Psoas muscle (tissue), 8 donors: ENCODE results near the gene MAGEB17. TPM values are rescaled to one million over a fixed set of nuclear protein-coding genes. Genes with fewer than 3 reads are reported as not detected.

Experiments used
- ATAC-seq, 4 donors: fragments of 200-7000 bp; cut with Tn5 transposase; one replicate each; pipeline ENCODE4 v1.9.1; 2020; ENCODE audit warnings: moderate library complexity in 3 of 4, mild to moderate bottlenecking in 2 of 4
- DNase-seq, 2 donors: peaks; one replicate each; pipeline ENCODE4 v3.0.0-alpha.2; 2020
- H3K27ac ChIP-seq: fragments of 200-600 bp; one replicate; pipeline ENCODE4 v1.8.0; 2022
- H3K27me3 ChIP-seq, 3 donors: fragments of 200-600 bp in 1 of 3; one replicate each; pipeline versions ENCODE4 v1.6.1 to v1.8.0; 2013 to 2022; ENCODE audit warnings: low read length in 2 of 3, mild to moderate bottlenecking in 2 of 3, moderate library complexity in 1 of 3; ENCODE audit not compliant: insufficient read depth in 3 of 3
- H3K36me3 ChIP-seq, 2 donors: fragments of 200-600 bp in 1 of 2; one replicate each; pipeline versions ENCODE4 v1.6.1 to v1.8.0; 2013 to 2022; ENCODE audit warnings: low read depth in 1 of 2, mild to moderate bottlenecking in 1 of 2, moderate library complexity in 1 of 2; ENCODE audit not compliant: insufficient read depth in 1 of 2
- H3K4me1 ChIP-seq: fragments of 200-600 bp; one replicate; pipeline ENCODE4 v1.8.0; 2022
- H3K4me3 ChIP-seq: fragments of 200-600 bp; one replicate; pipeline ENCODE4 v1.8.0; 2022; ENCODE audit warnings: mild to moderate bottlenecking
- H3K9me3 ChIP-seq: fragments of 200-600 bp; one replicate; pipeline ENCODE4 v1.8.0; 2022
- WGBS, 3 donors: extraction: QIAGEN DNeasy Blood & Tissue Kit; methylation state at CpG; one replicate each; pipeline versions ENCODE4 v1.1.6 to v1.1.7; 2013; 5-methylcytosine and 5-hydroxymethylcytosine counted together
- intact Hi-C, 2 donors: fragments of 100-400 bp; cut with DNase I; formaldehyde crosslinking; loops; one replicate each; pipeline versions ENCODE4 v1.11.0 to v1.14.2; 2022
- polyA plus RNA-seq, 3 donors: library from polyadenylated mRNA; stranded (reverse); fragments of 200-250 nt; gene quantifications; one replicate each; pipeline ENCODE4 v1.2.3, GENCODE V29; 2013
- total RNA-seq, 4 donors: library from RNA; stranded (reverse); fragmentation: NEBNext Ultra II Directional in 2 of 4; extraction: Animal tissue kit (Norgen Biotek cat#: 25700) in 2 of 4; gene quantifications; one replicate each; pipeline versions ENCODE4 v1.2.1 to v1.2.4, GENCODE V29; 2021 to 2023
- TF ChIP-seq, protein P1 (sequence below): fragments of 200-600 bp; IDR thresholded peaks from one replicate; pipeline ENCODE4 v1.8.0; 2022; ENCODE audit warnings: antibody characterized with exemption
- donor health status: healthy with polysubstance abuse.
- donor health status: DM: no; HTN: no; CAD: no; lungs with moderate emphysema.
- donor health status: Bipolar disorder and iron deficiency.
- donor health status: healthy.
- donor health status: DM: yes; HTN: yes; CAD: no.
- donor health status: DM: no; HTN: no; CAD: no.
- donor health status: DM: no; HTN: no; CAD: no.
- donor health status: DM: yes; HTN: yes; CAD: no.

The MAGEB17 gene
- total and polyA plus RNA-seq, 7 donors = 0.08 to 0.26 (median 0.15) TPM; not detected in 3

DNA sequence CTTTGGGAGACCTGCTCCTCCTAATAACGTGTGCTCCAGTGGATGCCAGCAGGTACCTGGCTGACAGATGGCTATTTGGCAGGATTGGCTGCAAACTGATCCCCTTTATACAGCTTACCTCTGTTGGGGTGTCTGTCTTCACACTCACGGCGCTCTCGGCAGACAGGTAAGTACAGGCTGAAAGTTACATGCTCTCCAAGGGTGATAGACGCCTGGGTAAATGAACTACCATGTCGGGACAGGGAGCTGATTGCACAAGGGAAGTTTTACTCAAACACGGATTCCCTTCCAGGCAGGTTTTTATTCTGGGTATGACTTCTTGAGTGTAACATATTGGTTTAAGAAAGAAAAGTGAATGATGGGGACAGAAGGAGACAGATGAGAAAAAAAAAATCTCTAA, 43.1 kb upstream of the MAGEB17 start:
- DNase-seq = no peak
- WGBS, 3 donors = 66 to 86% (median 86%) methylated on average over 7 of the region's 7 CpGs
- Histone ChIP-seq H3K4me1 (no peaks in the 10 kb centered on the region), H3K4me3 (no peak overlapping the region), H3K9me3 (peaks cover 4% of the 10 kb centered on the region), H3K36me3 (no peaks in the 10 kb centered on the region), H3K27me3 (peaks cover 0 to 4% (median 0%) of the 10 kb centered on the region in 3 donors), H3K27ac (no peak overlapping the region)
- no peak for ATAC-seq
- TF ChIP-seq, protein P1, sequence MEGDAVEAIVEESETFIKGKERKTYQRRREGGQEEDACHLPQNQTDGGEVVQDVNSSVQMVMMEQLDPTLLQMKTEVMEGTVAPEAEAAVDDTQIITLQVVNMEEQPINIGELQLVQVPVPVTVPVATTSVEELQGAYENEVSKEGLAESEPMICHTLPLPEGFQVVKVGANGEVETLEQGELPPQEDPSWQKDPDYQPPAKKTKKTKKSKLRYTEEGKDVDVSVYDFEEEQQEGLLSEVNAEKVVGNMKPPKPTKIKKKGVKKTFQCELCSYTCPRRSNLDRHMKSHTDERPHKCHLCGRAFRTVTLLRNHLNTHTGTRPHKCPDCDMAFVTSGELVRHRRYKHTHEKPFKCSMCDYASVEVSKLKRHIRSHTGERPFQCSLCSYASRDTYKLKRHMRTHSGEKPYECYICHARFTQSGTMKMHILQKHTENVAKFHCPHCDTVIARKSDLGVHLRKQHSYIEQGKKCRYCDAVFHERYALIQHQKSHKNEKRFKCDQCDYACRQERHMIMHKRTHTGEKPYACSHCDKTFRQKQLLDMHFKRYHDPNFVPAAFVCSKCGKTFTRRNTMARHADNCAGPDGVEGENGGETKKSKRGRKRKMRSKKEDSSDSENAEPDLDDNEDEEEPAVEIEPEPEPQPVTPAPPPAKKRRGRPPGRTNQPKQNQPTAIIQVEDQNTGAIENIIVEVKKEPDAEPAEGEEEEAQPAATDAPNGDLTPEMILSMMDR = no peak
- intact Hi-C loops = loop anchor here in 1 of 2 donors (10.0 kb wide), 2 partner anchors 541 to 571 kb away; no protein-coding TSS in a partner anchor

DNA sequence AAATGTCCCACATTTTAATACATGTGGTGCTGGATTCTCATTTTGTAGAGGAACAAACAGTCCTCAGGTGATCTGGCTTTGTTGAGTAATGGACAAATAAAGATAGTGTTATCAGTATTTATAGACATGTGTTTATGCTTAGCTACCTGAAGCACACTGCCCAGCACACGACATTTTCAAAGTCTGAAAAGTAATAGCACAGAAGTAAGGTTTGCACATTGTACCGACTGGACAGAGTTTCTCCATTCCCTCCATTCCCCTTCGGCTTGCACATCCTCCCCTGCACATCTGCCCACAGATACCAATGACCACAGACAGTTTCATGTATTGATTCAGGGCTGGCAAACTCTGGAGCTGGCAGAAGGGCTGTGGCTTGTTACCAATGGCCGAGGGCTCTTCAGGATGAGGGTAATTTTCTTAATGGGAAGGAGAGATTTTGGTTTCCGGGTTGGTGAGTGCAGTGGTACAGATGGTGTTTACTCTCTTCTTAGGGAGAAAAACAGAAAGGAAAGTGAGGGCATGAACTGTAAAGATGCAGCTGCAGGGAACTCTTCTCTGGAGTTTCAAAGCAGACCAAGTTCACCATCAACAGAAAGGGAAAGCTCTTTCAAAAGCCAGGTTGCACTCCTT, 41.6 kb upstream of the MAGEB17 start:
- H3K36me3 ChIP-seq = no peaks in the 10 kb centered on the region
- no peak overlapping the region for H3K27ac ChIP-seq
- 65 to 75% (median 67%) methylated on average over 5 of the region's 5 CpGs for WGBS, 3 donors
- H3K4me1 ChIP-seq = no peaks in the 10 kb centered on the region
- TF ChIP-seq, protein P1 = no peak
- intact Hi-C loops = loop anchor here in 1 of 2 donors (10.0 kb wide), 2 partner anchors 539 to 569 kb away; no protein-coding TSS in a partner anchor
- no peak for DNase-seq
- H3K27me3 ChIP-seq = peaks cover 0 to 11% (median 0%) of the 10 kb centered on the region in 3 donors
- H3K4me3 ChIP-seq = no peak overlapping the region
- no peaks in the 10 kb centered on the region for H3K9me3 ChIP-seq
- no peak for ATAC-seq

- peaks cover 0 to 12% (median 0%) of the 10 kb centered on the region in 3 donors for H3K27me3 ChIP-seq
- 29 to 50% (median 30%) methylated on average over 2 of the region's 2 CpGs for WGBS, 3 donors
- TF ChIP-seq, protein P1 = no peak
Observed at GRCh38 chrX:16130707-16131106, 36.6 kb upstream of the MAGEB17 start.

DNA sequence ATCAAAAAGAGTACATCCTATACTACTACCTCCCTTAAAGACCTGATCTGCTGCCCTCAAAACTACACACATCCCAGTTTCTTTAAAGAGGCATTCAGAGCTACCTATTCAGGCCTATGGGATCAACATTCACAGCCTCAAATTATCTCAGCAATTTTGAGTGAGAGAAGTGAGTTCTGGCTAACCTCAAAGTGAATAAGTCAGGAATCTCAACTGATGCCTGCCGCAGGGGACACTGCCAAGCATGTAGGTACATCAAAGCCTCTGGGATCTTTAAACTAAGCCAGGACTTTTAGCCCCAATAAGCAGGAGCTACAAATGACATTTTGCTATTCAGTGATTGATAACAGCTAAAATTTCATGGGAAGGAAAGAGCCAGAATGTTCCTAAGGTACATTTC, 32.3 kb upstream of the MAGEB17 start:
- no peak overlapping the region for H3K4me3 ChIP-seq
- H3K27ac ChIP-seq = no peak overlapping the region
- TF ChIP-seq, protein P1 = no peak
- no peak for ATAC-seq
- H3K4me1 ChIP-seq = no peaks in the 10 kb centered on the region
- peaks cover 0 to 16% (median 0%) of the 10 kb centered on the region in 3 donors for H3K27me3 ChIP-seq
- WGBS, 3 donors = 62 to 68% (median 63%) methylated on average over 1 of the region's 1 CpG
- no peak for DNase-seq
- H3K36me3 ChIP-seq = no peaks in the 10 kb centered on the region
- H3K9me3 ChIP-seq = no peaks in the 10 kb centered on the region
- intact Hi-C loops = no loop called here

More at GRCh38 chrX:16130707-16131106, 36.6 kb upstream of the MAGEB17 start:
- no peak for ATAC-seq
- Histone ChIP-seq H3K9me3 (no peaks in the 10 kb centered on the region), H3K27ac (no peak overlapping the region), H3K4me3 (no peak overlapping the region), H3K4me1 (no peaks in the 10 kb centered on the region), H3K36me3 (no peaks in the 10 kb centered on the region)
- no peak for DNase-seq
- intact Hi-C loops = no loop called here
